Keratinocyte (primary cell): ENCODE data around the gene SLC20A1.

ENCODE experiments used
- CTCF ChIP-seq, 3 experiments: IDR thresholded peaks in 1 of 3; conservative IDR thresholded peaks in 1 of 3; optimal IDR thresholded peaks in 1 of 3; 2 replicates in 2 of 3; 3 replicates in 1 of 3; pipeline versions ENCODE3 to v1.5.1; 2011; ENCODE audit warnings: low read length in 3 of 3, mild to moderate bottlenecking in 3 of 3, moderate library complexity in 2 of 3, control low read depth in 1 of 3, inconsistent platforms in 1 of 3; ENCODE audit not compliant: insufficient read depth in 2 of 3; ENCODE audit errors: extremely low read depth in 1 of 3
- EZH2 ChIP-seq: IDR thresholded peaks from one replicate; pipeline ENCODE4 v1.6.1; 2012; ENCODE audit warnings: inconsistent platforms, mild to moderate bottlenecking, low read length, moderate library complexity

- TF ChIP-seq CTCF (optimal IDR thresholded peaks at IDR 0.05 in 1 of 3, IDR thresholded peaks at IDR 0.05 in 1 of 3, conservative IDR thresholded peaks at IDR 0.05 in 1 of 3; ENCODE audit: extremely low read depth in 1 of 3, insufficient read depth in 2 of 3, low read length in 3 of 3) (no peak), EZH2 (no peak)
Measured at GRCh38 chr2:112603731-112604130, 42.0 kb upstream of the SLC20A1 start.
